Fibroblast of peridontal ligament (primary cell): ENCODE results near the gene DDX23.
"Not testable (repeated sequence)": the region's sequence is repeated elsewhere in the genome, so short reads cannot be mapped to it uniquely, and the experiment has no call there.

Experiments
- DNase-seq: peaks from one replicate; pipeline ENCODE4 v3.0.0-alpha.2; 2010; ENCODE audit errors: extremely low read depth

Gene DDX23

GRCh38 chr12:48862760-48863159, 10.8 kb upstream of the DDX23 start:
- DNase-seq = no peak

DNA sequence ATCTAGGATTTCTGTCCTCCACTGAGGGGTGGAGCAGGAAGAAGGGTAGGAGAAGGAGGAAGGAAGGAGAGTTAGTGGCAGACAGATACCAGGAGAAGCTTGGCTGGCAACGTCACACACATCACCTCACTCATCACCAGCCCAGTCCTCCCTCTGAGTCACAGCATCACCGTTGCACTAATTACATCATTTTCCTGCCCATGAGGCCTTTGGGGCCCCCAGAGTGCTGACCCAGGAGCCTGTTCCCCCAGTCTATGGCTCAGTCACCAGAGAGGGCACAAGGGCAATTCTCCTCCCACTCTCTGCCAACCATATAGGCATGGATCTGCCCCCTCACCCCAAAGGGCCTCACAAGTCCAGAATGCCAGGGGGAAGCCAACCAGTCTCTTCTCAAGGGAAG, 9.1 kb upstream of the DDX23 start:
- no peak for DNase-seq

DNA sequence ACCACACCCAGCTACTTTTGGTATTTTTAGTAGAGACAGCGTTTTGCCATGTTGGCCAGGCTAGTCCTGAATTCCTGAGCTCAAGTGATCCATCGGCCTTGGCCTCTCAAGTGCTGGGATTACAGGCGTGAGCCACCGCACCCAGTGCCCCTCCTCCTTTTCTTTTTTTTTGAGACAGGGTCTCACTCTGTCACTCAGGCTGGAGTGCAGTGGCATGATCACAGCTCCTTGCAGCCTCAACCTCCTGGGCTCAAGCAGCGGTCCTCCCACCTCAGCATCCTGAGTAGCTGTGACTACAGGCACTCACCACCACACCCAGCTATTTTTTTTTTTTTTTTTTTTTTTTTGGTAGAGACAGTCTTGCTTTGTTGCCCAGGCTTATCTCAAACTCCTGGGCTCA, 8.3 kb upstream of the DDX23 start:
- DNase-seq = not testable (repeated sequence)

DNA sequence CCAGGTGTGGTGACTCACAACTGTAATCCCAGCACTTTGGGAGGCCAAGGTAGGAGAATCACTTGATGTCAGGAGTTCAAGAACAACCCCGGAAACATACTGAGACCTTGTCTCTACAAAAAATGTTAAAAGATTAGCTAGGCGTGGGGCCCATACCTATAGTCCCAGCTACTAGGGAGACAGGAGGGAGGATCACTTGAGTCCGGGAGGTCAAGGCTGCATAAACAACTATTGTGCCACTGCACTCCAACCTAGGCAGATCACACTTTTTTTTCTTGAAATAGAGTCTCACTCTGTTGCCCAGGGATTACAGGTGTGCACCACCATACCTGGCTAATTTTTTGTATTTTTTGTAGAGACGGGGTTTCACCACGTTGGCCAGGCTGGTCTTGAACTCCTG, 7.6 kb upstream of the DDX23 start:
- no peak for DNase-seq

GRCh38 chr12:48858043-48858442, 6.1 kb upstream of the DDX23 start:
- no peak for DNase-seq

- DNase-seq = no peak
Measured at GRCh38 chr12:48857278-48857994, 5.5 kb upstream of the DDX23 start.

DNA sequence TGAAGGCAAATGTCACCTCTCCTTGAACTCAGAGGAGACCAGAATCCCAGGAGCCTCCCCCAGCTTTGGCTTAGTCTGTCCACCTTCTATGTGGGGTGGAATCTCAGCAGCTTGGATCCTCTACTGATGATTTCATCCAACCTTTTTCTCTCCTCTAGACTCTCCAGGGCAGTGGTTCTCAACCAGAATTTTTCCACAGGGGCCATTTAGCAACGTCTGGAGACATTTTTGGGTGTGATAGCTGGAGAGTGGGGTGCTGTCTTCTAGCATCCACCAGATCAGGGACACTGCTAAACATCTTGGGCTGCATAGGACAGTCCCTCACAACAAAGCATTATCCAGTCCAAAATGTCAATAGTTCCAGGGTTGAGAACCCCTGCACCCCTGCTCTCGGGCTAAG, 4.4 kb upstream of the DDX23 start:
- no peak for DNase-seq

DNA sequence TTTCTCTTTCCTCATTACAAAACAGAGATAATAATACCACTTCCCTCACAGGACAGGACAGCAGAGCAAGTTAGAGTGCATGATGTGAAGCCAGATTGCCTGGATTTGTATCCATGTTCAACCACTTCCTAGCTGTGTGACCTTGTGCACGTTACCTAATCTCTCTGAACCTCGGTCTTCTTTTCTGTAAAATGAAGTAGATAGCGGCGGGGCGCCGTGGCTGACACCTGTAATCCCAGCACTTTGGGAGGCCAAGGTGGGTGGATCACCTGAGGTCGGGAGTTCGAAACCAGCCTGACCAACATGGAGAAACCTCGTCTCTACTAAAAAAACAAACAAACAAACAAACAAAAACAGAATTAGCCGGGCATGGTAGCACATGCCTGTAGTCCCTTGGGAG, 3.0 kb upstream of the DDX23 start:
- not testable (repeated sequence) for DNase-seq

- DNase-seq = no peak
Measured at GRCh38 chr12:48854488-48854887, 2.5 kb upstream of the DDX23 start.

GRCh38 chr12:48852734-48853688, 1.0 kb upstream of the DDX23 start:
- DNase-seq = peak; percentile 96

DNA sequence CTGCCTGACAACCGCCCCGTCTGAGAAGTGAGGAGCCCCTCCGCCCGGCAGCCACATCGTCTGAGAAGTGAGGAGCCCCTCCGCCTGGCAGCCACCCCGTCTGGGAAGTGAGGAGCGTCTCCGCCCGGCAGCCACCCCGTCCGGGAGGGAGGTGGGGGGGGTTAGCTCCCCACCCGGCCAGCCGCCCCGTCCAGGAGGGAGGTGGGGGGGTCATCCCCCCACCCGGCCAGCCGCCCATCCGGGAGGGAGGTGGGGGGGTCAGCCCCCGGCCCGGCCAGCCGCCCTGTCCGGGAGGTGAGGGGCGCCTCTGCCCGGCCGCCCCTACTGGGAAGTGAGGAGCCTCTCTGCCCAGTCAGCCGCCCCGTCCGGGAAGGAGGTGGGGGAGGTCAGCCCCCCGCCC, 9.9 kb downstream of the DDX23 start:
- not testable (repeated sequence) for DNase-seq

- DNase-seq = no peak
Measured at GRCh38 chr12:48838048-48838447, 13.9 kb downstream of the DDX23 start.

- DNase-seq = no peak
Measured at GRCh38 chr12:48832321-48833060, 19.5 kb downstream of the DDX23 start.

DNA sequence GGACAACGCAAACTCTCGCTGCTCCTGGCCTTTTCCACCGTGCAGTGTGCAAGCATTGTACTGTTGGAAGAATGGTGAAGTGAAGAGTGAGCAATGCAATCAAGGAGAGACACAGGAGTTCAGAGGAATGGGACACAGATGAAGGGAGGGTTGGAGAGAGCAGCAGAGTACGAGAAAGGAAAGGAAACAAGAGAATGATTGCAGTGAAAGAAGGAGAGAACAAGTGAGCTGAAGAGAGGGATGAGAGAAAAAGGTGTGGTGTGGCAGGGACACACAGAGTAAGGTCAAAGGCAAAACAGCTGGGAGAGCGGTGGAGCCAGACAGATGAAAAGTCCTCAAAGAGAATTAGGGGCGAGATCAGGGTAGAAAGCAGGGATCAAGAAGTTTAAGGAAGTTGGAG, 20.7 kb downstream of the DDX23 start:
- no peak for DNase-seq

DNA sequence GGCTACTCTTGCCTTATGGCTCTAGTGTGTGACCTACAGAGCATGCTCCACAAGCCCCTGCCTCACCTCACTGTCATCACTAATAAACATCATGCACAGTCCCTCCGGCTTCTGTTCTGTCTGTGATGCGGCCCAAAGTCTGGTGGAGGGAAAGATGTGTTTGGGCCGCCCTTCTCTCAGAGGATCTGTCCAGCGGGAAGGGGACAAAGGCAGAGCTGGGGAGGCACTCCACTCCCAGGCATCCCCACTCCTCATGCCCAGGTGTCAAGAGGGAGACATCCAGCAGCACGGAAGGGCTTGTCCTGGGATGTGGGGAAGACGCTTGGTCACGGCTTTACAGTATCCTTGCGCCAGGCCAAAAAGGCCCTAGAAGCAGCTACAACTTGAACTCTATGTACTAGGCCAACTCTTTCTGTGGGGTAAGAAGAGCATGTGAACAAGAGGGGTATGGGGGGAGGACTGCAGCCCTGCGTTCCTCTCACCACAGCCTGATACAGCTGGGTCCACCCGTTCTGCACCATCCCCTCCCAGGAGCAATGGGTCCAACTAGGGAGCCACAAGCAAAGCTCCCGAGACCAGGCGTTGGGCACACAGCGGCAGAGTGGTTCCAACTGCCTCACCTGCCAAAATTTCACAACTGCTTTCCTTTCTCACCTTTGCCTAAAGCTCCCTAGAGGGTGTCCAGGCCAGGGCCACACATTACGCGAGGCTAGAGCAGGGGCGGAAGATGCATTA, 23.0 kb downstream of the DDX23 start:
- DNase-seq = no peak

GRCh38 chr12:48828293-48828692, 23.7 kb downstream of the DDX23 start:
- DNase-seq = no peak

- no peak for DNase-seq
Measured at GRCh38 chr12:48827513-48828096, 24.4 kb downstream of the DDX23 start.

- no peak for DNase-seq
Measured at GRCh38 chr12:48827026-48827425, 24.9 kb downstream of the DDX23 start.

DNA sequence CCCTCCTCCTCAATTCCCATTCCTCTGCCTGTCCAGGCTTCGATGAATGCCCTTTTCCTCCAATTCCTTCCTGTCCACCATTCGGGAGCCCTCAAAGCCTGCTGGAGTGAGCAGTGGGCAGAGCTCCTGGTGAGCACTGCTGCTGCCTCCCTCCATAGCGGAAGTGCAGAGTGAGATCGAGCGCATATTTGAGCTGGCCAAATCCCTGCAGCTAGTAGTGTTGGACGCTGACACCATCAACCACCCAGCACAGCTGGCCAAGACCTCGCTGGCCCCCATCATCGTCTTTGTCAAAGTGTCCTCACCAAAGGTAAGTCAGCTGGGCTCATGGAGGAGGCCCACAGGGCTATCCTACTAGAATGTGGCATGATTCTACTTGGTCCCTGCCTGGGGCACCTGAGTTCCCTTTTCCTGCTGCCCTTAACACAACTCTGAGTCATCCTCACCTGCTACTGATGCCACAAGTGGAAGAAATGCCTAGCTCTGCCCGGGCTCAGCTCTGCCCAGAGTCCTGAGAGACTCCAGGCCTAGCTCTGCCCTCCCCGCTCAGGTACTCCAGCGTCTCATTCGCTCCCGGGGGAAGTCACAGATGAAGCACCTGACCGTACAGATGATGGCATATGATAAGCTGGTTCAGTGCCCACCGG, 25.6 kb downstream of the DDX23 start:
- no peak for DNase-seq

GRCh38 chr12:48824905-48825304, 27.1 kb downstream of the DDX23 start:
- DNase-seq = no peak

DNA sequence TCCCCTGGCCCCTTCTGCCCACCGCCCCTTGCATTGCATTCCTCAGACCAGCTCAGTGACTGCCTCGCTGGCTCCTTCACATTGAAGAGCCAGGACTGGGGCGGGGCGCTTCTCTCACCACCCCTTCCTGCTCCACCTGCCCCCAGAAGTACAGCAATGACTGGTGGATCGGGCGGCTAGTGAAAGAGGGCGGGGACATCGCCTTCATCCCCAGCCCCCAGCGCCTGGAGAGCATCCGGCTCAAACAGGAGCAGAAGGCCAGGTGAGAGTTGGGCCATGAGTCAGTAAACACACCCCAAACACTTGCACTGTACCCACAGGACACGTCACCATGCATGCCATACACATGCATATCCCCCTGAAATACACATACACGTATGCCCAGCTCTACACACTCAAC, 27.9 kb downstream of the DDX23 start:
- DNase-seq = no peak
